Panc1 (cell line): ENCODE measurements around the gene DCST2. TPM values are rescaled to one million over a fixed set of nuclear protein-coding genes. Genes with fewer than 3 reads are reported as not detected.

Source experiments
- ATAC-seq: fragments of 200-7000 bp; cut with Tn5 transposase; 2 replicates; pipeline ENCODE4 v1.9.1; 2020; ENCODE audit warnings: mild to moderate bottlenecking, moderate library complexity
- BruUV-seq: library from RNA; stranded (reverse); fragments of 400-500 nt; replicated peaks from 2 replicates; lab custom pipeline; 2021; lab: Mats Ljungman, UMichigan
- CTCF ChIA-PET: fragments of 300-600 bp; sonication (Branson Sonifier 250); formaldehyde crosslinking; loops from one replicate; lab custom pipeline; 2022; ENCODE audit warnings: antibody characterized with exemption; lab: Charles Lee
- POLR2A ChIA-PET: fragments of 300-600 bp; sonication (Branson Sonifier 250); formaldehyde crosslinking; loops from one replicate; lab custom pipeline; 2022; ENCODE audit warnings: antibody characterized with exemption; lab: Charles Lee
- DNase-seq: peaks from one replicate; pipeline ENCODE4 v3.0.0-alpha.2; 2010; ENCODE audit warnings: low read depth, low spot score
- H3K27ac ChIP-seq: 2 replicates; pipeline ENCODE4 v1.5.1; 2011; ENCODE audit warnings: mild to moderate bottlenecking, low read length, inconsistent platforms
- H3K27me3 ChIP-seq: fragments of 200-500 bp; sonication (Bioruptor generic); 2 replicates; pipeline ENCODE4 v1.6.0; 2014; ENCODE audit warnings: low read length, inconsistent platforms; ENCODE audit not compliant: control insufficient read depth, insufficient read depth
- H3K36me3 ChIP-seq: fragments of 200-500 bp; sonication (Bioruptor generic); 2 replicates; pipeline ENCODE4 v1.5.1; 2014; ENCODE audit warnings: inconsistent platforms, mild to moderate bottlenecking, low read length, moderate library complexity; ENCODE audit not compliant: control insufficient read depth, insufficient read depth
- H3K4me1 ChIP-seq: 2 replicates; pipeline ENCODE4 v1.5.1; 2011; ENCODE audit warnings: inconsistent platforms, mild to moderate bottlenecking, low read length, moderate library complexity; ENCODE audit not compliant: control insufficient read depth, insufficient read depth
- H3K4me3 ChIP-seq, 2 experiments: 2 replicates each; pipeline ENCODE4 v1.5.1; 2011 to 2012; ENCODE audit warnings: low read depth in 2 of 2, low read length in 2 of 2, mild to moderate bottlenecking in 2 of 2, inconsistent platforms in 1 of 2, moderate library complexity in 1 of 2
- H3K9me3 ChIP-seq: fragments of 200-500 bp; sonication (Bioruptor generic); 2 replicates; pipeline ENCODE4 v1.5.1; 2014; ENCODE audit warnings: low read depth, mild to moderate bottlenecking, inconsistent platforms, low read length, moderate library complexity; ENCODE audit not compliant: control insufficient read depth, insufficient read depth
- POLR2AphosphoS5 ChIP-seq: IDR thresholded peaks from 2 replicates; pipeline ENCODE4 v1.6.1; 2012; ENCODE audit warnings: mild to moderate bottlenecking, low read depth, low read length, moderate library complexity
- REST ChIP-seq, 2 experiments: IDR thresholded peaks; 2 replicates each; pipeline ENCODE4 v1.6.1; 2011 to 2012; ENCODE audit warnings: low read depth in 2 of 2, control low read depth in 1 of 2, low read length in 1 of 2, mild to moderate bottlenecking in 1 of 2, moderate library complexity in 1 of 2; ENCODE audit not compliant: insufficient read depth in 1 of 2
- SIN3A ChIP-seq: IDR thresholded peaks from 2 replicates; pipeline ENCODE4 v1.6.1; 2012; ENCODE audit warnings: low read depth, mild to moderate bottlenecking, low read length, moderate library complexity, borderline replicate concordance; ENCODE audit not compliant: insufficient read depth
- TCF7L2 ChIP-seq: IDR thresholded peaks from 2 replicates; pipeline ENCODE4 v1.6.1; 2011; ENCODE audit warnings: mild to moderate bottlenecking, low read depth, low read length, inconsistent platforms
- in situ Hi-C: cut with HindIII; loops from 2 replicates; pipeline ENCODE4 v1.10.0; 2016; ENCODE audit warnings: low sequenced_read_pairs, low pct_unique_long_range_greater_than_20kb
- intact Hi-C: fragments of 100-400 bp; cut with micrococcal nuclease; formaldehyde crosslinking; loops from one replicate; pipeline ENCODE4 v1.10.0; 2022; ENCODE audit not compliant: unreplicated experiment
- total RNA-seq: library from RNA; stranded (reverse); gene quantifications from one replicate; pipeline ENCODE4 v1.2.1, GENCODE V29; 2021; ENCODE audit not compliant: unreplicated experiment
- TF ChIP-seq, protein P1 (sequence below): fragments of 450-650 bp; IDR thresholded peaks from 2 replicates; pipeline ENCODE4 v1.5.1; 2017; ENCODE audit warnings: mild to moderate bottlenecking

The DCST2 gene
- total RNA-seq, 1 experiment from 2014 or later: 0.13 TPM

DNA sequence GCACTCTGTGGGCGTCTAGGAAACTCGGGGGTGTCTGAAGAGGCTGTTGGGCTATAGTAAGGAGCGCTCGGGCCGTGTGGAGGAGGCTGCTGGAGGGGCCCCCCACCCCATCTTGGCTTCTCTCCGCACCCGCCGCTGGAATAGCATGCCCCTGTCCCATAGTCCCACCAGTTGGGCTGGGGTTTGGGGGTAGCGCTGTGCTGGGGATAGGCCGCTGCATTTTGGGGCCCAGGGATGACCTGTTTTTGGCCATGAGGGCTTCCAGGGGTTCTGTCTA is 45.6 kb upstream of the DCST2 start:
- Histone ChIP-seq H3K36me3 (no peaks in the 10 kb centered on the region; the same call in 1 of the 2 replicates), H3K4me3 (peak overlapping the region; percentile 33 to 53), H3K27ac (no peak overlapping the region), H3K4me1 (peaks cover 14% of the 10 kb centered on the region), H3K27me3 (peaks cover 9% of the 10 kb centered on the region), H3K9me3 (no peaks in the 10 kb centered on the region)
- in situ Hi-C loops: no loop called here
- intact Hi-C loops: no loop called here
- ATAC-seq: peak; percentile 2; the same call in 1 of the 2 replicates
- ChIA-PET CTCF (no interaction called here), POLR2A (interaction anchor here (0.7 kb wide), 1 partner anchor 113 kb away, joined by 12 read pairs; no protein-coding TSS in a partner anchor)
- DNase-seq: no peak
- BruUV-seq: no TSS peak
- TF ChIP-seq POLR2AphosphoS5 (no peak), REST (IDR thresholded peaks at IDR 0.05; ENCODE audit: insufficient read depth in 1 of 2, low read depth in 2 of 2, low read length in 1 of 2) (no peak), TCF7L2 (no peak), SIN3A (no peak)
- TF ChIP-seq, protein P1, sequence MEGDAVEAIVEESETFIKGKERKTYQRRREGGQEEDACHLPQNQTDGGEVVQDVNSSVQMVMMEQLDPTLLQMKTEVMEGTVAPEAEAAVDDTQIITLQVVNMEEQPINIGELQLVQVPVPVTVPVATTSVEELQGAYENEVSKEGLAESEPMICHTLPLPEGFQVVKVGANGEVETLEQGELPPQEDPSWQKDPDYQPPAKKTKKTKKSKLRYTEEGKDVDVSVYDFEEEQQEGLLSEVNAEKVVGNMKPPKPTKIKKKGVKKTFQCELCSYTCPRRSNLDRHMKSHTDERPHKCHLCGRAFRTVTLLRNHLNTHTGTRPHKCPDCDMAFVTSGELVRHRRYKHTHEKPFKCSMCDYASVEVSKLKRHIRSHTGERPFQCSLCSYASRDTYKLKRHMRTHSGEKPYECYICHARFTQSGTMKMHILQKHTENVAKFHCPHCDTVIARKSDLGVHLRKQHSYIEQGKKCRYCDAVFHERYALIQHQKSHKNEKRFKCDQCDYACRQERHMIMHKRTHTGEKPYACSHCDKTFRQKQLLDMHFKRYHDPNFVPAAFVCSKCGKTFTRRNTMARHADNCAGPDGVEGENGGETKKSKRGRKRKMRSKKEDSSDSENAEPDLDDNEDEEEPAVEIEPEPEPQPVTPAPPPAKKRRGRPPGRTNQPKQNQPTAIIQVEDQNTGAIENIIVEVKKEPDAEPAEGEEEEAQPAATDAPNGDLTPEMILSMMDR: no peak

- intact Hi-C loops: no loop called here
Measured at GRCh38 chr1:155078469-155079209, 45.1 kb upstream of the DCST2 start, which contains the start of gene EFNA3. Gene EFNA3 (plus strand): TSS chr1:155078837. CDS start chr1:155078942, 105 bp downstream.

More at GRCh38 chr1:155078469-155079209, 45.1 kb upstream of the DCST2 start, which contains the start of gene EFNA3:
- no TSS peak for BruUV-seq
- H3K9me3 ChIP-seq: no peaks in the 10 kb centered on the region
- CTCF ChIA-PET: no interaction called here
- no peak within 1 kb of the TSS for H3K27ac ChIP-seq
- TF ChIP-seq REST (IDR thresholded peaks at IDR 0.05; ENCODE audit: insufficient read depth in 1 of 2, low read depth in 2 of 2, low read length in 1 of 2): no peak
- no peak for TF ChIP-seq POLR2AphosphoS5
- no peak for TF ChIP-seq TCF7L2
- no peak for TF ChIP-seq SIN3A
- TF ChIP-seq, protein P1: no peak
- ATAC-seq (peak; percentile 64), DNase-seq (no peak)
- peak within 1 kb of the TSS; percentile 33 to 53 for H3K4me3 ChIP-seq
- POLR2A ChIA-PET: interaction anchor here (0.7 kb wide), 1 partner anchor 112 kb away, joined by 12 read pairs; no protein-coding TSS in a partner anchor
- peaks cover 10% of the 10 kb centered on the region for H3K4me1 ChIP-seq
- no peaks in the 10 kb centered on the region; the same call in 1 of the 2 replicates for H3K36me3 ChIP-seq
- in situ Hi-C loops: no loop called here
- H3K27me3 ChIP-seq: peaks cover 9% of the 10 kb centered on the region
